ENCODE measurements around the gene NIT1. TPM values are rescaled to one million over a fixed set of nuclear protein-coding genes. Genes with fewer than 3 reads are reported as not detected.

Gene NIT1
- total RNA-seq, 1 experiment from 2014 or later, result 47.2 TPM

DNA sequence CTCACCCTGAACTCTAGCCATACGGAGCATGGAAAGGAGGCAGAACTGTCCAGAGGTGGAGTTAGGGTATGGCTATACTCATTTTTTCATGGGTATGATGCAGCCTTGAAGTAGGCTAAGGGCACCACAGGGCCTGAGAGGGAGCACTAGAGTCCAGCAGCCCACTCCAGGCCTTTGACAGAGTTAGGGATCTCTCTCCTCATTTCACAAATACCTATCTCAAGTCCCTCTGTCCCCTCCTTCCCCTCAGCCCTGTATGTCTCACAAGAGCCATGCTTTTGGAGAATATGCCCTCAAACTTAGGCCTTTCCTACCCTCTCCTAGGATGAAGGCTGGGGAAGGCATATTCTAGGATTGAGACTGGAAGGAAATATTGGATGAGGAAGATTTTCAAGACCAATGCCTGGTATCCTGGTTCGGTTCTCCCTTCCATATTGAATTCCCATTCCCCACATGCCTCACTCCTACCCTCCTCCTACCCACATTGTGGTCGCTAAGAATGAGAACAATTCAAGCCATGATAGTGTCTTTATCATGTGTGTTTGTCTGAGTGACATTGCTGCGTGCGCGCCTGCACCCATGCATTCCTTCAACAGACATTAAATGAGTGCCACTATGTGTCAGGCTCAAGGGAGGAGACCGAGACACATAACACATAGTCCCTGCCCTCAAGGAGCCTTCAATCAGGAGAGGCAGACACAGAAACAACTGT lies 26.0 kb upstream of the NIT1 start:
- H3K27me3 Mint-ChIP-seq (ENCODE audit: low read depth), result peaks cover 6% of the 10 kb centered on the region; the same call in 1 of the 2 replicates
- TF ChIP-seq, protein P1, sequence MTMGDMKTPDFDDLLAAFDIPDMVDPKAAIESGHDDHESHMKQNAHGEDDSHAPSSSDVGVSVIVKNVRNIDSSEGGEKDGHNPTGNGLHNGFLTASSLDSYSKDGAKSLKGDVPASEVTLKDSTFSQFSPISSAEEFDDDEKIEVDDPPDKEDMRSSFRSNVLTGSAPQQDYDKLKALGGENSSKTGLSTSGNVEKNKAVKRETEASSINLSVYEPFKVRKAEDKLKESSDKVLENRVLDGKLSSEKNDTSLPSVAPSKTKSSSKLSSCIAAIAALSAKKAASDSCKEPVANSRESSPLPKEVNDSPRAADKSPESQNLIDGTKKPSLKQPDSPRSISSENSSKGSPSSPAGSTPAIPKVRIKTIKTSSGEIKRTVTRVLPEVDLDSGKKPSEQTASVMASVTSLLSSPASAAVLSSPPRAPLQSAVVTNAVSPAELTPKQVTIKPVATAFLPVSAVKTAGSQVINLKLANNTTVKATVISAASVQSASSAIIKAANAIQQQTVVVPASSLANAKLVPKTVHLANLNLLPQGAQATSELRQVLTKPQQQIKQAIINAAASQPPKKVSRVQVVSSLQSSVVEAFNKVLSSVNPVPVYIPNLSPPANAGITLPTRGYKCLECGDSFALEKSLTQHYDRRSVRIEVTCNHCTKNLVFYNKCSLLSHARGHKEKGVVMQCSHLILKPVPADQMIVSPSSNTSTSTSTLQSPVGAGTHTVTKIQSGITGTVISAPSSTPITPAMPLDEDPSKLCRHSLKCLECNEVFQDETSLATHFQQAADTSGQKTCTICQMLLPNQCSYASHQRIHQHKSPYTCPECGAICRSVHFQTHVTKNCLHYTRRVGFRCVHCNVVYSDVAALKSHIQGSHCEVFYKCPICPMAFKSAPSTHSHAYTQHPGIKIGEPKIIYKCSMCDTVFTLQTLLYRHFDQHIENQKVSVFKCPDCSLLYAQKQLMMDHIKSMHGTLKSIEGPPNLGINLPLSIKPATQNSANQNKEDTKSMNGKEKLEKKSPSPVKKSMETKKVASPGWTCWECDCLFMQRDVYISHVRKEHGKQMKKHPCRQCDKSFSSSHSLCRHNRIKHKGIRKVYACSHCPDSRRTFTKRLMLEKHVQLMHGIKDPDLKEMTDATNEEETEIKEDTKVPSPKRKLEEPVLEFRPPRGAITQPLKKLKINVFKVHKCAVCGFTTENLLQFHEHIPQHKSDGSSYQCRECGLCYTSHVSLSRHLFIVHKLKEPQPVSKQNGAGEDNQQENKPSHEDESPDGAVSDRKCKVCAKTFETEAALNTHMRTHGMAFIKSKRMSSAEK (CRISPR knock-in tag; IDR thresholded peaks at IDR 0.05; ENCODE audit: borderline replicate concordance), result no peak
- TF ChIP-seq, protein P2, sequence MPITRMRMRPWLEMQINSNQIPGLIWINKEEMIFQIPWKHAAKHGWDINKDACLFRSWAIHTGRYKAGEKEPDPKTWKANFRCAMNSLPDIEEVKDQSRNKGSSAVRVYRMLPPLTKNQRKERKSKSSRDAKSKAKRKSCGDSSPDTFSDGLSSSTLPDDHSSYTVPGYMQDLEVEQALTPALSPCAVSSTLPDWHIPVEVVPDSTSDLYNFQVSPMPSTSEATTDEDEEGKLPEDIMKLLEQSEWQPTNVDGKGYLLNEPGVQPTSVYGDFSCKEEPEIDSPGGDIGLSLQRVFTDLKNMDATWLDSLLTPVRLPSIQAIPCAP (CRISPR knock-in tag; IDR thresholded peaks at IDR 0.05), result no peak
- TF ChIP-seq ZNF396 (CRISPR knock-in tag; IDR thresholded peaks at IDR 0.05; ENCODE audit: borderline replicate concordance) (no peak), ELF4 (CRISPR knock-in tag; IDR thresholded peaks at IDR 0.05; ENCODE audit: low read depth) (no peak), GABPB1 (CRISPR knock-in tag; IDR thresholded peaks at IDR 0.05) (no peak), TEAD4 (CRISPR knock-in tag; IDR thresholded peaks at IDR 0.05) (no peak), ZNF232 (CRISPR knock-in tag; IDR thresholded peaks at IDR 0.05) (no peak), NFATC4 (CRISPR knock-in tag; IDR thresholded peaks at IDR 0.05) (no peak)
- TF ChIP-seq, protein P3, sequence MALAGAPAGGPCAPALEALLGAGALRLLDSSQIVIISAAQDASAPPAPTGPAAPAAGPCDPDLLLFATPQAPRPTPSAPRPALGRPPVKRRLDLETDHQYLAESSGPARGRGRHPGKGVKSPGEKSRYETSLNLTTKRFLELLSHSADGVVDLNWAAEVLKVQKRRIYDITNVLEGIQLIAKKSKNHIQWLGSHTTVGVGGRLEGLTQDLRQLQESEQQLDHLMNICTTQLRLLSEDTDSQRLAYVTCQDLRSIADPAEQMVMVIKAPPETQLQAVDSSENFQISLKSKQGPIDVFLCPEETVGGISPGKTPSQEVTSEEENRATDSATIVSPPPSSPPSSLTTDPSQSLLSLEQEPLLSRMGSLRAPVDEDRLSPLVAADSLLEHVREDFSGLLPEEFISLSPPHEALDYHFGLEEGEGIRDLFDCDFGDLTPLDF (CRISPR knock-in tag; IDR thresholded peaks at IDR 0.05), result no peak
- TF ChIP-seq, protein P4, sequence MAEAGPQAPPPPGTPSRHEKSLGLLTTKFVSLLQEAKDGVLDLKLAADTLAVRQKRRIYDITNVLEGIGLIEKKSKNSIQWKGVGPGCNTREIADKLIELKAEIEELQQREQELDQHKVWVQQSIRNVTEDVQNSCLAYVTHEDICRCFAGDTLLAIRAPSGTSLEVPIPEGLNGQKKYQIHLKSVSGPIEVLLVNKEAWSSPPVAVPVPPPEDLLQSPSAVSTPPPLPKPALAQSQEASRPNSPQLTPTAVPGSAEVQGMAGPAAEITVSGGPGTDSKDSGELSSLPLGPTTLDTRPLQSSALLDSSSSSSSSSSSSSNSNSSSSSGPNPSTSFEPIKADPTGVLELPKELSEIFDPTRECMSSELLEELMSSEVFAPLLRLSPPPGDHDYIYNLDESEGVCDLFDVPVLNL (CRISPR knock-in tag; IDR thresholded peaks at IDR 0.05; ENCODE audit: borderline replicate concordance, low read depth), result no peak
- ATAC-seq (no peak), DNase-seq (ENCODE audit: low spot score) (no peak)
- POLR2A ChIA-PET, result no interaction called here
- no peak overlapping the region for H3K27ac Mint-ChIP-seq
- CTCF ChIA-PET, result no interaction called here
- H3K9me3 Mint-ChIP-seq, result no peaks in the 10 kb centered on the region
- peaks cover 4% of the 10 kb centered on the region for H3K4me1 Mint-ChIP-seq
- H3K36me3 Mint-ChIP-seq, result no peaks in the 10 kb centered on the region
- H3K4me3 Mint-ChIP-seq, result no peak overlapping the region

DNA sequence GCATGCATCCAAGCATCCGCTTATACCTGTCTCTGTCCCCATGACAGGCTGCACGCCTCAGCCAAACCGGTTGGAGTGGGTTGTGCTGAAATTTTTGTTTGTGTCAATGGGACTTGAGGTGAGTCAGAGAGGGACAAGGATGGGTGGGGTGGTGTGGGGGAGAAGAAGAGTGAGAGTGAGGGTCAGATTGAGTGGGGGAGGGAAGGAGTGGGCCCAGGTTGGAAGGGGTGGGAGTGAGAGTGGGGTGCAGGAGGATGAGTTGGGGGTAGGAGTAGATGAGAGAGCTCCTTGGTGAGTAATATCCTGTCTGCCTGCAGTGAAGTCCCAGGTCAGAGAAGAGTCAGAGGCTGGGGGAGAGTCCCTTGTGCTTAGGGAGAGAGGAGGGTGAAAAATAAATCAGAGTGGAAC lies 25.3 kb upstream of the NIT1 start:
- POLR2A ChIA-PET, result interaction anchor here (0.6 to 0.8 kb wide), 2 partner anchors 101 to 697 kb away, joined by 3 to 7 read pairs; no protein-coding TSS in a partner anchor
- CTCF ChIA-PET, result no interaction called here
- TF ChIP-seq IRF2 (CRISPR knock-in tag; IDR thresholded peaks at IDR 0.05; ENCODE audit: borderline replicate concordance, low read depth), result no peak
- no peak for TF ChIP-seq SP1 (CRISPR knock-in tag; conservative IDR thresholded peaks at IDR 0.05)
- ATAC-seq (no peak), DNase-seq (ENCODE audit: low spot score) (no peak)
- no peak overlapping the region for H3K4me3 Mint-ChIP-seq
- peaks cover 6% of the 10 kb centered on the region; the same call in 1 of the 2 replicates for H3K27me3 Mint-ChIP-seq (ENCODE audit: low read depth)
- H3K9me3 Mint-ChIP-seq, result no peaks in the 10 kb centered on the region
- no peak overlapping the region for H3K27ac Mint-ChIP-seq
- no peaks in the 10 kb centered on the region for H3K36me3 Mint-ChIP-seq
- peaks cover 6% of the 10 kb centered on the region for H3K4me1 Mint-ChIP-seq

DNA sequence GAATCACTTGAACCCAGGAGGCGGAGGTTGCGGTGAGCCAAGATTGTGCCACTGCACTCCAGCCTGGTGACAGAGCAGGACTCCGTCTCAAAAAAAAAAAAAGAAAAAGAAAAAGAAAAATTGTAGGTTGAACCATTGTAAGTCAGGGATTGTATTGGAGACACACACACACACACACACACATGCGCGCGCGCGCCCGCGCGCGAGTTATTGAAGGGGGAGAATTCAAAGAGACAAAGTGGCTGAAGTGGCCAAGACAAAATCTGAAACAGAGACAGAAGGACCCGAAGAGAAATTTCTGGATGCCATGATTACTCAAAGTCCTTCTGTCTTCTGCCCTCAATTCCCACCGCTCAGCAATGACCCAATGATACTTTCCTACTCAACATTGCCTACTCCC lies 23.4 kb upstream of the NIT1 start:
- no peak overlapping the region for H3K4me3 Mint-ChIP-seq
- no peak overlapping the region for H3K27ac Mint-ChIP-seq
- no peak for ATAC-seq
- DNase-seq (ENCODE audit: low spot score), result no peak
- ChIA-PET POLR2A (interaction anchor here (0.7 kb wide), 1 partner anchor 52 kb away, joined by 3 read pairs; no protein-coding TSS in a partner anchor), CTCF (interaction anchor here (0.7 to 8.2 kb wide), 2 partner anchors 23 to 104 kb away, joined by 3 to 109 read pairs; partner anchors contain the start of gene ARHGAP30)
- peaks cover 6% of the 10 kb centered on the region; the same call in 1 of the 2 replicates for H3K27me3 Mint-ChIP-seq (ENCODE audit: low read depth)
- H3K9me3 Mint-ChIP-seq, result no peaks in the 10 kb centered on the region
- no peaks in the 10 kb centered on the region for H3K36me3 Mint-ChIP-seq
- peaks cover 6% of the 10 kb centered on the region for H3K4me1 Mint-ChIP-seq
- TF ChIP-seq, protein P5, sequence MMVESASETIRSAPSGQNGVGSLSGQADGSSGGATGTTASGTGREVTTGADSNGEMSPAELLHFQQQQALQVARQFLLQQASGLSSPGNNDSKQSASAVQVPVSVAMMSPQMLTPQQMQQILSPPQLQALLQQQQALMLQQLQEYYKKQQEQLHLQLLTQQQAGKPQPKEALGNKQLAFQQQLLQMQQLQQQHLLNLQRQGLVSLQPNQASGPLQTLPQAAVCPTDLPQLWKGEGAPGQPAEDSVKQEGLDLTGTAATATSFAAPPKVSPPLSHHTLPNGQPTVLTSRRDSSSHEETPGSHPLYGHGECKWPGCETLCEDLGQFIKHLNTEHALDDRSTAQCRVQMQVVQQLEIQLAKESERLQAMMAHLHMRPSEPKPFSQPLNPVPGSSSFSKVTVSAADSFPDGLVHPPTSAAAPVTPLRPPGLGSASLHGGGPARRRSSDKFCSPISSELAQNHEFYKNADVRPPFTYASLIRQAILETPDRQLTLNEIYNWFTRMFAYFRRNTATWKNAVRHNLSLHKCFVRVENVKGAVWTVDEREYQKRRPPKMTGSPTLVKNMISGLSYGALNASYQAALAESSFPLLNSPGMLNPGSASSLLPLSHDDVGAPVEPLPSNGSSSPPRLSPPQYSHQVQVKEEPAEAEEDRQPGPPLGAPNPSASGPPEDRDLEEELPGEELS (CRISPR knock-in tag; IDR thresholded peaks at IDR 0.05), result no peak
- TF ChIP-seq KAT7 (CRISPR knock-in tag; IDR thresholded peaks at IDR 0.05; ENCODE audit: borderline replicate concordance) (no peak), ESRRA (CRISPR knock-in tag; IDR thresholded peaks at IDR 0.05; ENCODE audit: borderline replicate concordance) (no peak)
- TF ChIP-seq, protein P6, sequence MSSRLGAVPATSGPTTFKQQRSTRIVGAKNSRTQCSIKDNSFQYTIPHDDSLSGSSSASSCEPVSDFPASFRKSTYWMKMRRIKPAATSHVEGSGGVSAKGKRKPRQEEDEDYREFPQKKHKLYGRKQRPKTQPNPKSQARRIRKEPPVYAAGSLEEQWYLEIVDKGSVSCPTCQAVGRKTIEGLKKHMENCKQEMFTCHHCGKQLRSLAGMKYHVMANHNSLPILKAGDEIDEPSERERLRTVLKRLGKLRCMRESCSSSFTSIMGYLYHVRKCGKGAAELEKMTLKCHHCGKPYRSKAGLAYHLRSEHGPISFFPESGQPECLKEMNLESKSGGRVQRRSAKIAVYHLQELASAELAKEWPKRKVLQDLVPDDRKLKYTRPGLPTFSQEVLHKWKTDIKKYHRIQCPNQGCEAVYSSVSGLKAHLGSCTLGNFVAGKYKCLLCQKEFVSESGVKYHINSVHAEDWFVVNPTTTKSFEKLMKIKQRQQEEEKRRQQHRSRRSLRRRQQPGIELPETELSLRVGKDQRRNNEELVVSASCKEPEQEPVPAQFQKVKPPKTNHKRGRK (CRISPR knock-in tag; IDR thresholded peaks at IDR 0.05; ENCODE audit: borderline replicate concordance), result no peak
- TF ChIP-seq, protein P7, sequence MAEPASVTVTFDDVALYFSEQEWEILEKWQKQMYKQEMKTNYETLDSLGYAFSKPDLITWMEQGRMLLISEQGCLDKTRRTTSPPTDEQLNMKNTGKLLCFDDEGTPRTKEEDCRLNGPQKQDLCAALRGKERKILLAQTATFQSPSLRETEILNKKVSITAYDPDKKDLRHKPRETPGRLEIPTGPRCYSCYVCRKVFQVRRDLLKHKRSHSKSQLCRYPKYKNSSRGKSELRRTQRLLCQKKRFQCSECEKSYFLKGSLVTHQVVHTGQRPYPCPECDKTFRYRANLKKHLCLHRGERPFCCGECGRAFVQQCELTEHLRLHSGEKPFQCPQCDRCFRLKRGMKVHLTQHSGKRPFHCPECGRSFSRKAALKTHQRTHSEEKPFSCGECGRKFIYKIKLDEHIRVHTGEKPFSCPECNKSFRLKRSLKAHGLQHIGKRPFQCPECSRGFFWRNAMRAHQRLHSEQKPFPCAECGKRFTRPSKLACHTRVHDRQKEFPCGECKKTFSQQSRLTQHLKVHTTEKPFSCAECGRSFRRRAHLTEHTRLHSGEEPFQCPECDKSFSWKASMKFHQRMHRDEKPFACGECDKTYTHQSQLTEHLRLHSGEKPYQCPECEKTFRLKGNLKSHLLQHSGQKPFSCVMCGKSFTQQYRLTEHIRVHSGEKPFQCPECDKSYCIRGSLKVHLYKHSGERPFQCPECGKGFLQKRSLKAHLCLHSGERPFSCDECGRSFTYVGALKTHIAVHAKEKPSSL (CRISPR knock-in tag; conservative IDR thresholded peaks at IDR 0.05), result no peak

Data from WTC11 (cell line).